Transverse colon (tissue), 4 donors: Measurements from ENCODE around the gene PPM1J.

Experiments
- POLR2A ChIP-seq: fragments of 450-650 bp; IDR thresholded peaks from one replicate; pipeline ENCODE4 v1.6.1; 2016; ENCODE audit warnings: antibody characterized with exemption, mild to moderate bottlenecking, moderate library complexity
- POLR2AphosphoS5 ChIP-seq, 3 donors: sonication (generic); formaldehyde crosslinking; IDR thresholded peaks; one replicate each; pipeline ENCODE4 v1.6.1; 2016; ENCODE audit warnings: antibody characterized with exemption in 3 of 3
- TF ChIP-seq, protein P1 (sequence below), 5 experiments: fragments of 200-600 bp in 3 of 5; fragments of 450-650 bp in 2 of 5; sonication (generic) in 3 of 5; IDR thresholded peaks; 1 replicate in 2 of 5; 2 replicates in 3 of 5; pipeline ENCODE4 v1.5.1; 2016 to 2017; ENCODE audit warnings: antibody characterized with exemption in 5 of 5, inconsistent platforms in 3 of 5, mild to moderate bottlenecking in 2 of 5, moderate library complexity in 1 of 5

DNA sequence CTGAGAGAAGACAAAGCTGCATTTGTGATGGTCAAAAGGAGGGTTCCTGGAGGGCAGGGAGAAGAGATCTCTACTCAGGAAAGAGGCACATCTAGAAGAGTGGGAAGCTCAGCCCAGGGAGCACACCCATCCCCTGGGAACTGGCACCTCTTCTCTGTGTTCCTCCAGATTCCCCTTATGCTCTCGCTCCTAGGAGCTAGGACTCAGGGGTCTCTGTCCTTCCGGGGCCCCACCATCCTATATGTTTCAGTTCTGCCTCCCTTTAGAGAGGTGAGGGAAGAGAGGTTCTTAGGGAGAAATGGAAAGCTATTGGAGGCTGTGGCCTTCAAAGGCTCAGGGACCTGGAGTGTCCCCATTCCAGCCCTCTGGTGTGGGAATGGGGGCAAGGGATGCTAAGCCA lies 4.6 kb upstream of the PPM1J start:
- TF ChIP-seq, protein P1, sequence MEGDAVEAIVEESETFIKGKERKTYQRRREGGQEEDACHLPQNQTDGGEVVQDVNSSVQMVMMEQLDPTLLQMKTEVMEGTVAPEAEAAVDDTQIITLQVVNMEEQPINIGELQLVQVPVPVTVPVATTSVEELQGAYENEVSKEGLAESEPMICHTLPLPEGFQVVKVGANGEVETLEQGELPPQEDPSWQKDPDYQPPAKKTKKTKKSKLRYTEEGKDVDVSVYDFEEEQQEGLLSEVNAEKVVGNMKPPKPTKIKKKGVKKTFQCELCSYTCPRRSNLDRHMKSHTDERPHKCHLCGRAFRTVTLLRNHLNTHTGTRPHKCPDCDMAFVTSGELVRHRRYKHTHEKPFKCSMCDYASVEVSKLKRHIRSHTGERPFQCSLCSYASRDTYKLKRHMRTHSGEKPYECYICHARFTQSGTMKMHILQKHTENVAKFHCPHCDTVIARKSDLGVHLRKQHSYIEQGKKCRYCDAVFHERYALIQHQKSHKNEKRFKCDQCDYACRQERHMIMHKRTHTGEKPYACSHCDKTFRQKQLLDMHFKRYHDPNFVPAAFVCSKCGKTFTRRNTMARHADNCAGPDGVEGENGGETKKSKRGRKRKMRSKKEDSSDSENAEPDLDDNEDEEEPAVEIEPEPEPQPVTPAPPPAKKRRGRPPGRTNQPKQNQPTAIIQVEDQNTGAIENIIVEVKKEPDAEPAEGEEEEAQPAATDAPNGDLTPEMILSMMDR (IDR thresholded peaks at IDR 0.05): no peak
- TF ChIP-seq POLR2A: no peak
- no peak for TF ChIP-seq POLR2AphosphoS5 (IDR thresholded peaks at IDR 0.05)
